SK-N-SH (cell line): Measurements from ENCODE around the gene EXOC6. TPM values are rescaled to one million over a fixed set of nuclear protein-coding genes. Genes with fewer than 3 reads are reported as not detected.
A peak's percentile ranks its signal among the peaks of the same experiment; 100 is the strongest.

Experiments used
- EZH2phosphoT487 ChIP-seq: fragments of 200-600 bp; sonication (generic); IDR thresholded peaks from 2 replicates; pipeline ENCODE4 v1.6.1; 2017; ENCODE audit warnings: low read depth, mixed run types, mild to moderate bottlenecking, antibody characterized with exemption, moderate library complexity, borderline replicate concordance
- FOSL2 ChIP-seq: IDR thresholded peaks from 2 replicates; pipeline ENCODE4 v1.4.0; 2012; ENCODE audit warnings: low read depth, mild to moderate bottlenecking, moderate library complexity, borderline replicate concordance
- FOXM1 ChIP-seq: IDR thresholded peaks from 2 replicates; pipeline ENCODE4 v1.4.0; 2012; ENCODE audit warnings: low read depth, mild to moderate bottlenecking
- GABPA ChIP-seq: IDR thresholded peaks from 2 replicates; pipeline ENCODE4 v1.4.0; 2012; ENCODE audit warnings: low read depth, mild to moderate bottlenecking
- GATA2 ChIP-seq: sonication (generic); formaldehyde crosslinking; IDR thresholded peaks from 2 replicates; pipeline ENCODE4 v1.5.0; 2020; ENCODE audit warnings: mild to moderate bottlenecking, missing genetic modification reagents
- JUND ChIP-seq: IDR thresholded peaks from 2 replicates; pipeline ENCODE4 v1.4.0; 2012
- MXI1 ChIP-seq: IDR thresholded peaks from 2 replicates; pipeline ENCODE4 v1.6.1; 2012; ENCODE audit warnings: mild to moderate bottlenecking, low read depth, low read length, improper control_type of control experiment
- NRF1 ChIP-seq: IDR thresholded peaks from 2 replicates; pipeline ENCODE4 v1.6.1; 2012; ENCODE audit warnings: low read depth, mild to moderate bottlenecking, low read length
- POLR2AphosphoS5 ChIP-seq: IDR thresholded peaks from 2 replicates; pipeline ENCODE4 v1.6.1; 2012; ENCODE audit warnings: low read depth, low read length
- RCOR1 ChIP-seq: fragments of 150-350 bp; IDR thresholded peaks from 2 replicates; pipeline ENCODE4 v1.6.1; 2017; ENCODE audit warnings: antibody characterized with exemption, low read length
- RXRA ChIP-seq: IDR thresholded peaks from 2 replicates; pipeline ENCODE4 v1.4.0; 2012; ENCODE audit warnings: low read depth, mild to moderate bottlenecking, borderline replicate concordance
- TAF1 ChIP-seq: IDR thresholded peaks from 2 replicates; pipeline ENCODE4 v1.6.1; 2012; ENCODE audit warnings: low read depth, mild to moderate bottlenecking, low read length, moderate library complexity, borderline replicate concordance
- TEAD4 ChIP-seq: IDR thresholded peaks from 2 replicates; pipeline ENCODE4 v1.4.0; 2012; ENCODE audit warnings: mild to moderate bottlenecking, borderline replicate concordance; ENCODE audit not compliant: insufficient read depth
- YY1 ChIP-seq: IDR thresholded peaks from 2 replicates; pipeline ENCODE4 v1.4.0; 2012; ENCODE audit warnings: low read depth, mild to moderate bottlenecking
- polyA plus RNA-seq, 3 experiments: library from polyadenylated mRNA; depleted of rRNA; stranded (reverse); fragments of >200 nt; gene quantifications; 2 replicates each; pipeline ENCODE4 v1.2.3, GENCODE V29; 2012
- TF ChIP-seq, protein P1 (sequence below): IDR thresholded peaks from 2 replicates; pipeline ENCODE4 v1.6.1; 2012; ENCODE audit warnings: mild to moderate bottlenecking, low read depth, low read length, moderate library complexity
- TF ChIP-seq, protein P2 (sequence below): fragments of 200-600 bp; sonication (generic); IDR thresholded peaks from 2 replicates; pipeline ENCODE4 v1.6.1; 2017; ENCODE audit warnings: antibody characterized with exemption, mild to moderate bottlenecking, moderate library complexity
- TF ChIP-seq, protein P3 (sequence below): IDR thresholded peaks from 2 replicates; pipeline ENCODE4; 2012
- TF ChIP-seq, protein P4 (sequence below): IDR thresholded peaks from 2 replicates; pipeline ENCODE4 v1.4.0; 2012; ENCODE audit warnings: low read depth, borderline replicate concordance
- TF ChIP-seq, protein P5 (sequence below): IDR thresholded peaks from 2 replicates; pipeline ENCODE4 v1.4.0; 2012; ENCODE audit warnings: low read depth
- TF ChIP-seq, protein P6 (sequence below): fragments of 150-350 bp; IDR thresholded peaks from 2 replicates; pipeline ENCODE4 v1.6.1; 2017; ENCODE audit warnings: antibody characterized with exemption, low read length, low read depth, borderline replicate concordance

Gene EXOC6
- polyA plus RNA-seq, 1 of the 3 experiments (the other 2 are of a cell fraction): 2.3 TPM

DNA sequence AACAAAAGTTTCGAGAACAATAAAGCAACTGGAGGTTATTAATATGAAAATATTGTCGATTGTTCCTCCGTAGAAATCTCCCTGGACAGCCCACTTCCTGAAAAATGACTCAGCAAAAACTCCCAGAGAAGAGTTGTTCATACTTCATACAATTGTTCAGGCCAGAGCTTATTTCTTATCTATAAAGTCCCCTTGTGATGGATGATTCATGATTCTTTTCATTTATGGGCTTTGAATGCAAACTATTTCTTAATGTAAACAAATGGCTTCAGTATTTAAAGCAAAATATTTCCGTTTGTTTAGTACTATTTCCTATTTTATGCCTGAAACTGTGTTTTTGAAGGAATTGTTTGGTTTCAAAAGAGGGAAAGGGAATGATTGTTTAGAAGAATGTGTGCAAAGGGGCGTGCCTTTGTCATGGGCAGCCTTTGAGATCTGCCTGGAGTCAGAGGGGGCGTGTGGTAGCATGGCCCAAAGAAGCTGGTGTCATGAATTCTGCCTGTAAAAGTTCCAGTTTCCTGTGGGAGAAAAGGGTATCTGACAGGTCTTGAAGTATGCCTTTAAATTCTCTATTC lies 26.2 kb upstream of the EXOC6 start (continued):
- TF ChIP-seq, protein P1, sequence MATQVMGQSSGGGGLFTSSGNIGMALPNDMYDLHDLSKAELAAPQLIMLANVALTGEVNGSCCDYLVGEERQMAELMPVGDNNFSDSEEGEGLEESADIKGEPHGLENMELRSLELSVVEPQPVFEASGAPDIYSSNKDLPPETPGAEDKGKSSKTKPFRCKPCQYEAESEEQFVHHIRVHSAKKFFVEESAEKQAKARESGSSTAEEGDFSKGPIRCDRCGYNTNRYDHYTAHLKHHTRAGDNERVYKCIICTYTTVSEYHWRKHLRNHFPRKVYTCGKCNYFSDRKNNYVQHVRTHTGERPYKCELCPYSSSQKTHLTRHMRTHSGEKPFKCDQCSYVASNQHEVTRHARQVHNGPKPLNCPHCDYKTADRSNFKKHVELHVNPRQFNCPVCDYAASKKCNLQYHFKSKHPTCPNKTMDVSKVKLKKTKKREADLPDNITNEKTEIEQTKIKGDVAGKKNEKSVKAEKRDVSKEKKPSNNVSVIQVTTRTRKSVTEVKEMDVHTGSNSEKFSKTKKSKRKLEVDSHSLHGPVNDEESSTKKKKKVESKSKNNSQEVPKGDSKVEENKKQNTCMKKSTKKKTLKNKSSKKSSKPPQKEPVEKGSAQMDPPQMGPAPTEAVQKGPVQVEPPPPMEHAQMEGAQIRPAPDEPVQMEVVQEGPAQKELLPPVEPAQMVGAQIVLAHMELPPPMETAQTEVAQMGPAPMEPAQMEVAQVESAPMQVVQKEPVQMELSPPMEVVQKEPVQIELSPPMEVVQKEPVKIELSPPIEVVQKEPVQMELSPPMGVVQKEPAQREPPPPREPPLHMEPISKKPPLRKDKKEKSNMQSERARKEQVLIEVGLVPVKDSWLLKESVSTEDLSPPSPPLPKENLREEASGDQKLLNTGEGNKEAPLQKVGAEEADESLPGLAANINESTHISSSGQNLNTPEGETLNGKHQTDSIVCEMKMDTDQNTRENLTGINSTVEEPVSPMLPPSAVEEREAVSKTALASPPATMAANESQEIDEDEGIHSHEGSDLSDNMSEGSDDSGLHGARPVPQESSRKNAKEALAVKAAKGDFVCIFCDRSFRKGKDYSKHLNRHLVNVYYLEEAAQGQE: no peak
- TF ChIP-seq, protein P2, sequence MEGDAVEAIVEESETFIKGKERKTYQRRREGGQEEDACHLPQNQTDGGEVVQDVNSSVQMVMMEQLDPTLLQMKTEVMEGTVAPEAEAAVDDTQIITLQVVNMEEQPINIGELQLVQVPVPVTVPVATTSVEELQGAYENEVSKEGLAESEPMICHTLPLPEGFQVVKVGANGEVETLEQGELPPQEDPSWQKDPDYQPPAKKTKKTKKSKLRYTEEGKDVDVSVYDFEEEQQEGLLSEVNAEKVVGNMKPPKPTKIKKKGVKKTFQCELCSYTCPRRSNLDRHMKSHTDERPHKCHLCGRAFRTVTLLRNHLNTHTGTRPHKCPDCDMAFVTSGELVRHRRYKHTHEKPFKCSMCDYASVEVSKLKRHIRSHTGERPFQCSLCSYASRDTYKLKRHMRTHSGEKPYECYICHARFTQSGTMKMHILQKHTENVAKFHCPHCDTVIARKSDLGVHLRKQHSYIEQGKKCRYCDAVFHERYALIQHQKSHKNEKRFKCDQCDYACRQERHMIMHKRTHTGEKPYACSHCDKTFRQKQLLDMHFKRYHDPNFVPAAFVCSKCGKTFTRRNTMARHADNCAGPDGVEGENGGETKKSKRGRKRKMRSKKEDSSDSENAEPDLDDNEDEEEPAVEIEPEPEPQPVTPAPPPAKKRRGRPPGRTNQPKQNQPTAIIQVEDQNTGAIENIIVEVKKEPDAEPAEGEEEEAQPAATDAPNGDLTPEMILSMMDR: no peak
- TF ChIP-seq TAF1: no peak
- TF ChIP-seq FOXM1: no peak
- TF ChIP-seq POLR2AphosphoS5: no peak
- TF ChIP-seq EZH2phosphoT487: no peak
- TF ChIP-seq MXI1: no peak
- TF ChIP-seq FOSL2: peak; percentile 60; the same call in 1 of the 2 replicates
- TF ChIP-seq, protein P3, sequence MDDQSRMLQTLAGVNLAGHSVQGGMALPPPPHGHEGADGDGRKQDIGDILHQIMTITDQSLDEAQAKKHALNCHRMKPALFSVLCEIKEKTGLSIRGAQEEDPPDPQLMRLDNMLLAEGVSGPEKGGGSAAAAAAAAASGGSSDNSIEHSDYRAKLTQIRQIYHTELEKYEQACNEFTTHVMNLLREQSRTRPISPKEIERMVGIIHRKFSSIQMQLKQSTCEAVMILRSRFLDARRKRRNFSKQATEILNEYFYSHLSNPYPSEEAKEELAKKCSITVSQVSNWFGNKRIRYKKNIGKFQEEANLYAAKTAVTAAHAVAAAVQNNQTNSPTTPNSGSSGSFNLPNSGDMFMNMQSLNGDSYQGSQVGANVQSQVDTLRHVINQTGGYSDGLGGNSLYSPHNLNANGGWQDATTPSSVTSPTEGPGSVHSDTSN: 0 out of 2 replicates have a peak, but pooled peaks have one; percentile 11
- no peak for TF ChIP-seq GATA2 (CRISPR knock-in tag)
- TF ChIP-seq, protein P4, sequence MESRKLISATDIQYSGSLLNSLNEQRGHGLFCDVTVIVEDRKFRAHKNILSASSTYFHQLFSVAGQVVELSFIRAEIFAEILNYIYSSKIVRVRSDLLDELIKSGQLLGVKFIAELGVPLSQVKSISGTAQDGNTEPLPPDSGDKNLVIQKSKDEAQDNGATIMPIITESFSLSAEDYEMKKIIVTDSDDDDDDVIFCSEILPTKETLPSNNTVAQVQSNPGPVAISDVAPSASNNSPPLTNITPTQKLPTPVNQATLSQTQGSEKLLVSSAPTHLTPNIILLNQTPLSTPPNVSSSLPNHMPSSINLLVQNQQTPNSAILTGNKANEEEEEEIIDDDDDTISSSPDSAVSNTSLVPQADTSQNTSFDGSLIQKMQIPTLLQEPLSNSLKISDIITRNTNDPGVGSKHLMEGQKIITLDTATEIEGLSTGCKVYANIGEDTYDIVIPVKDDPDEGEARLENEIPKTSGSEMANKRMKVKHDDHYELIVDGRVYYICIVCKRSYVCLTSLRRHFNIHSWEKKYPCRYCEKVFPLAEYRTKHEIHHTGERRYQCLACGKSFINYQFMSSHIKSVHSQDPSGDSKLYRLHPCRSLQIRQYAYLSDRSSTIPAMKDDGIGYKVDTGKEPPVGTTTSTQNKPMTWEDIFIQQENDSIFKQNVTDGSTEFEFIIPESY: no peak
- TF ChIP-seq NRF1: no peak
- TF ChIP-seq, protein P5, sequence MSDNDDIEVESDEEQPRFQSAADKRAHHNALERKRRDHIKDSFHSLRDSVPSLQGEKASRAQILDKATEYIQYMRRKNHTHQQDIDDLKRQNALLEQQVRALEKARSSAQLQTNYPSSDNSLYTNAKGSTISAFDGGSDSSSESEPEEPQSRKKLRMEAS: no peak
- TF ChIP-seq YY1: no peak
- no peak; the same call in 1 of the 2 replicates for TF ChIP-seq GABPA
- no peak; the same call in none of the 2 replicates for TF ChIP-seq JUND
- TF ChIP-seq, protein P6, sequence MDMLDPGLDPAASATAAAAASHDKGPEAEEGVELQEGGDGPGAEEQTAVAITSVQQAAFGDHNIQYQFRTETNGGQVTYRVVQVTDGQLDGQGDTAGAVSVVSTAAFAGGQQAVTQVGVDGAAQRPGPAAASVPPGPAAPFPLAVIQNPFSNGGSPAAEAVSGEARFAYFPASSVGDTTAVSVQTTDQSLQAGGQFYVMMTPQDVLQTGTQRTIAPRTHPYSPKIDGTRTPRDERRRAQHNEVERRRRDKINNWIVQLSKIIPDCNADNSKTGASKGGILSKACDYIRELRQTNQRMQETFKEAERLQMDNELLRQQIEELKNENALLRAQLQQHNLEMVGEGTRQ: no peak
- TF ChIP-seq TEAD4: no peak
- no peak for TF ChIP-seq RXRA
- TF ChIP-seq RCOR1: no peak
- TF ChIP-seq, all 33 proteins: peak for 5
